Mesenchymal stem cell (in vitro differentiated cells and primary cell): ENCODE results near the gene ZNF296.

Experiments
- DNase-seq: peaks from one replicate; pipeline ENCODE4 v3.0.0-alpha.2; 2013
- H2AFZ ChIP-seq: one replicate; pipeline ENCODE4 v1.6.1; 2013; ENCODE audit warnings: low read depth, mild to moderate bottlenecking, control low read depth, inconsistent platforms, low read length, moderate library complexity
- H2AK5ac ChIP-seq: 2 replicates; pipeline ENCODE4 v1.6.1; 2013; ENCODE audit warnings: low read length, moderate library complexity, mild to moderate bottlenecking, inconsistent platforms; ENCODE audit not compliant: severe bottlenecking
- H2BK120ac ChIP-seq: one replicate; pipeline ENCODE4 v1.6.1; 2013; ENCODE audit warnings: low read depth, mild to moderate bottlenecking, inconsistent platforms, low read length, moderate library complexity
- H2BK12ac ChIP-seq, 2 experiments: one replicate each; pipeline ENCODE4 v1.6.1; 2013; ENCODE audit warnings: inconsistent platforms in 2 of 2, low read length in 2 of 2, mild to moderate bottlenecking in 2 of 2, moderate library complexity in 2 of 2, control low read depth in 1 of 2
- H2BK15ac ChIP-seq: one replicate; pipeline ENCODE4 v1.6.1; 2013; ENCODE audit warnings: mild to moderate bottlenecking, low read depth, inconsistent platforms; ENCODE audit not compliant: poor library complexity, severe bottlenecking
- H2BK5ac ChIP-seq: 2 replicates; pipeline ENCODE4 v1.6.1; 2013; ENCODE audit warnings: low read depth, mild to moderate bottlenecking, low read length, control low read depth, inconsistent platforms; ENCODE audit not compliant: poor library complexity, severe bottlenecking
- H3K14ac ChIP-seq, 2 experiments: one replicate each; pipeline ENCODE4 v1.6.1; 2013; ENCODE audit warnings: inconsistent platforms in 2 of 2, low read length in 2 of 2, control low read depth in 1 of 2, mild to moderate bottlenecking in 1 of 2, moderate library complexity in 1 of 2
- H3K18ac ChIP-seq, 2 experiments: one replicate each; pipeline ENCODE4 v1.6.1; 2013; ENCODE audit warnings: inconsistent platforms in 2 of 2, low read length in 2 of 2, control low read depth in 1 of 2, low read depth in 1 of 2, mild to moderate bottlenecking in 1 of 2
- H3K23ac ChIP-seq, 2 experiments: one replicate each; pipeline ENCODE4 v1.6.1; 2013; ENCODE audit warnings: inconsistent platforms in 2 of 2, low read length in 2 of 2, mild to moderate bottlenecking in 2 of 2, moderate library complexity in 2 of 2, control low read depth in 1 of 2
- H3K27ac ChIP-seq: 2 replicates; pipeline ENCODE4 v1.5.1; 2013; ENCODE audit warnings: mild to moderate bottlenecking, moderate library complexity, low read length, control low read depth, inconsistent platforms; ENCODE audit not compliant: poor library complexity, severe bottlenecking
- H3K27me3 ChIP-seq, 2 experiments: 2 replicates each; pipeline versions ENCODE4 v1.6.1 to v1.7.0; 2013; ENCODE audit warnings: low read length in 2 of 2, mild to moderate bottlenecking in 2 of 2, moderate library complexity in 2 of 2, control low read depth in 1 of 2, inconsistent platforms in 1 of 2; ENCODE audit not compliant: control insufficient read depth in 1 of 2, insufficient read depth in 1 of 2
- H3K36me3 ChIP-seq, 2 experiments: 2 replicates each; pipeline versions ENCODE4 v1.6.1 to v1.7.0; 2013; ENCODE audit warnings: low read length in 2 of 2, control low read depth in 1 of 2, inconsistent platforms in 1 of 2, low read depth in 1 of 2, mild to moderate bottlenecking in 1 of 2; ENCODE audit not compliant: insufficient read depth in 2 of 2, control insufficient read depth in 1 of 2
- H3K4ac ChIP-seq, 2 experiments: one replicate each; pipeline ENCODE4 v1.6.1; 2013; ENCODE audit warnings: inconsistent platforms in 2 of 2, low read length in 2 of 2, mild to moderate bottlenecking in 2 of 2, moderate library complexity in 2 of 2, control low read depth in 1 of 2, low read depth in 1 of 2
- H3K4me1 ChIP-seq: 2 replicates; pipeline ENCODE4 v1.6.1; 2013; ENCODE audit warnings: low read depth, low read length, control low read depth; ENCODE audit not compliant: control insufficient read depth, insufficient read depth
- H3K4me2 ChIP-seq: 2 replicates; pipeline ENCODE4 v1.6.1; 2013; ENCODE audit warnings: low read length, mild to moderate bottlenecking, inconsistent platforms; ENCODE audit not compliant: poor library complexity, severe bottlenecking
- H3K4me3 ChIP-seq, 2 experiments: 2 replicates each; pipeline versions ENCODE4 v1.5.1 to v1.7.0; 2013; ENCODE audit warnings: low read length in 2 of 2, mild to moderate bottlenecking in 2 of 2, control low read depth in 1 of 2, low read depth in 1 of 2; ENCODE audit not compliant: insufficient read depth in 1 of 2
- H3K79me1 ChIP-seq: replicated peaks from 2 replicates; pipeline ENCODE4 v1.6.1; 2013; ENCODE audit warnings: mild to moderate bottlenecking, control low read depth, low read length, inconsistent platforms; ENCODE audit not compliant: poor library complexity, severe bottlenecking
- H3K9ac ChIP-seq: 2 replicates; pipeline ENCODE4 v1.7.0; 2013; ENCODE audit warnings: mild to moderate bottlenecking, low read length, moderate library complexity
- H3K9me3 ChIP-seq: 2 replicates; pipeline ENCODE4 v1.7.0; 2013; ENCODE audit warnings: mild to moderate bottlenecking, low read length; ENCODE audit not compliant: control insufficient read depth
- H4K8ac ChIP-seq: one replicate; pipeline ENCODE4 v1.6.1; 2013; ENCODE audit warnings: inconsistent platforms, mild to moderate bottlenecking, low read length, moderate library complexity
- H4K91ac ChIP-seq: one replicate; pipeline ENCODE4 v1.6.1; 2013; ENCODE audit warnings: mild to moderate bottlenecking, low read length, inconsistent platforms
- WGBS: methylation state at CpG from one replicate; pipeline ENCODE4 v1.1.7; 2013; ENCODE audit warnings: mixed read lengths; 5-methylcytosine and 5-hydroxymethylcytosine counted together

Gene ZNF296

DNA sequence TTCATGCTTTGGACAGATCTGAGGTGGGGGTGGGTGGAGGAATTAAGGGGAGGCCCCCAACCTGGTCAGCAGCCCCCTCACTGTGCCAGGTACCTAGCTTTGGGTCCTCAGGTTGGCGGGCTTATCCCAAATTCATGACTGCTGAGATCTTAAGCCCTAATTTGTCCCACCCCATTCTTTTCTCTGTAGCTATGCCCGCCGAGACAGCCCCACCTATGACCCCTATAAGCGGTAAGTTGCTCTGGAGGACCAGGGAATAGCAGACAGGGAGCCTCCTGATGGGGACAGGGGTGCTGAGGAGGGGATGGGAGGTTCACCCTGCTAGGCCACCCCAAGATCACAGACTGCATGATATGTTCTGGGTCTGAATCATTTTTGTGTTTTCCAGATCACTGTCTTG, 14.3 kb downstream of the ZNF296 start:
- peaks cover 45% of the 10 kb centered on the region for H3K79me1 ChIP-seq
- no peak overlapping the region for H2BK5ac ChIP-seq
- H3K4me1 ChIP-seq: peaks cover 10% of the 10 kb centered on the region
- no peak overlapping the region for H3K4me3 ChIP-seq
- no peak overlapping the region for H3K18ac ChIP-seq
- no peaks in the 10 kb centered on the region for H3K9me3 ChIP-seq
- H2BK120ac ChIP-seq: no peak overlapping the region
- no peak overlapping the region for H4K8ac ChIP-seq
- H4K91ac ChIP-seq: no peak overlapping the region
- no peak overlapping the region for H3K14ac ChIP-seq
- no peak overlapping the region for H3K4ac ChIP-seq
- WGBS: 100% methylated on average over 4 of the region's 4 CpGs
- no peak overlapping the region for H2BK15ac ChIP-seq
- no peak overlapping the region for H3K23ac ChIP-seq
- peaks cover 84 to 91% of the 10 kb centered on the region in 2 experiments for H3K36me3 ChIP-seq
- no peak overlapping the region for H3K4me2 ChIP-seq
- no peak overlapping the region for H3K9ac ChIP-seq
- no peak overlapping the region for H2AFZ ChIP-seq
- no peak for DNase-seq
- H2AK5ac ChIP-seq: no peak overlapping the region
- no peak overlapping the region for H3K27ac ChIP-seq
- no peaks in the 10 kb centered on the region for H3K27me3 ChIP-seq
- H2BK12ac ChIP-seq: no peak overlapping the region

DNA sequence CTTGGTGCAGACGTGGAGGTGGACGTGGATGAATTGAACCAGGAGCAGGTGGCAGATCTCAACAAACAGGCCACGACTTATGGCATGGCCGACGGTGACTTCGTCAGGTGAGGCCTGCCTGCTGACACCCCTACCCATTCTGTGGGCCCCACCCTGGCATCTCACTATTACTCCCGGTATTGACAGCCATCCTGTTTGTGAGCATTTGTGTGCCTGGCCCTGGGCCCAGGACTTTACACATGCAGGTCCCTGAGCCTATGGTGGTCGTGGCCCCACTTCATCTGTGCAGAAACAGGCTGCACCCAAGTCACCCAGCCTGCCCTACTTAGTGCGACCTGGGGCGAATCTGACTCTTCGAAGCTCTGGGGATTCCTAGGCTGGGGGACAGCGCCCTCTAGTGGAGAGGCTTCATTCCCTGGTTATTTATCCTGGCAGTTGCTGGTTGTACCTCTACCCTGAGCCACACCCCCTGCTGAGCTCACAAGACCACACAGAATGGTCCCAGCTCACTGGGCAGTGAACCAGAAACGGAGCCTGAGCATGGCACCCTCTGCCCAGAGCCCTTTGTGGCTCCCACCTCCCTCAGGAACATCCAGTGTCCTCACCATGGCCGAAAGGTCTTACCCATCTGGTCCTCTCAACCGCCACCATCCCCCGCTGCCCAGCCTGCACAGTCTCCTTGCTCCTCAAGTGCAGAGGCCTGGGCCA, 16.9 kb downstream of the ZNF296 start:
- Histone ChIP-seq H3K9me3 (no peaks in the 10 kb centered on the region), H2BK120ac (no peak overlapping the region), H2AK5ac (no peak overlapping the region), H4K91ac (no peak overlapping the region), H3K4me2 (no peak overlapping the region), H2BK5ac (no peak overlapping the region), H3K14ac (no peak overlapping the region), H3K23ac (no peak overlapping the region), H3K27me3 (no peaks in the 10 kb centered on the region), H3K4me3 (no peak overlapping the region), H4K8ac (no peak overlapping the region), H3K4me1 (peaks cover 10% of the 10 kb centered on the region), H3K36me3 (peaks cover 90 to 92% of the 10 kb centered on the region in 2 experiments), H2AFZ (no peak overlapping the region), H3K27ac (no peak overlapping the region), H2BK12ac (no peak overlapping the region), H3K79me1 (peaks cover 58% of the 10 kb centered on the region), H3K18ac (no peak overlapping the region), H2BK15ac (no peak overlapping the region), H3K9ac (peak overlapping the region; percentile 28), H3K4ac (no peak overlapping the region)
- 74% methylated on average over 16 of the region's 16 CpGs for WGBS
- peak; percentile 84 for DNase-seq

DNA sequence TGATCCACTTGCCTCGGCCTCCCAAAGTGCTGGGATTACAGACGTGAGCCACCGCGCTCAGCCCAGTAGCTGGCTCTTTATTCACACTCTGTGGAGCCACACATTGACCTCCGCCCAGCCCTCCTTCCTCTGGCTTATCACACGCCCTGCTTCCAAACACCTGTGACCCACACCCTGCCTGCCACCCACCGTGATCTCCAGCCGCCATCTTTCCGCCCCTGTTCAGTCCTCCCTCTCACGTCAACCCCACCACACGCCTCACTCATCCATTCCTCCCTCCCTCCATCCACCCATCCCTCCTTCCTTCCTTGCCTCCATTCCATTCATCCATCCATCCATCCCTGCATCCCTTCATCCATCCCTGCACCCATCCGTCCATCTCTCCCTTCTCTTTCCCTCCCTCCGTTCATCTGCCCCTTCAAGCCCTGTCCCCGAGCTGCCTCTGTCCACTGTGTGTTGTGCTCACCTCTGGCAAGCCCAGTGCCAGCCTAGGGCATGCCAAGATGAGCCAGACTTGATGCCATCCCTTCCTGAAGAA, 17.6 kb downstream of the ZNF296 start:
- no peak for DNase-seq
- H3K4me2 ChIP-seq: no peak overlapping the region
- H2BK120ac ChIP-seq: no peak overlapping the region
- H3K18ac ChIP-seq: no peak overlapping the region
- no peak overlapping the region for H3K27ac ChIP-seq
- no peak overlapping the region for H2BK5ac ChIP-seq
- WGBS: 92% methylated on average over 14 of the region's 14 CpGs
- peaks cover 91 to 94% of the 10 kb centered on the region in 2 experiments for H3K36me3 ChIP-seq
- no peaks in the 10 kb centered on the region for H3K27me3 ChIP-seq
- no peak overlapping the region for H3K9ac ChIP-seq
- H2BK12ac ChIP-seq: peak overlapping the region in 1 of 2 experiments; percentile 35
- H3K23ac ChIP-seq: no peak overlapping the region
- no peak overlapping the region for H2AK5ac ChIP-seq
- no peak overlapping the region for H3K14ac ChIP-seq
- H3K4me3 ChIP-seq: no peak overlapping the region
- no peak overlapping the region for H4K91ac ChIP-seq
- no peak overlapping the region for H2BK15ac ChIP-seq
- H3K4ac ChIP-seq: no peak overlapping the region
- peaks cover 59% of the 10 kb centered on the region for H3K79me1 ChIP-seq
- H2AFZ ChIP-seq: no peak overlapping the region
- no peak overlapping the region for H4K8ac ChIP-seq
- H3K4me1 ChIP-seq: peaks cover 10% of the 10 kb centered on the region
- no peaks in the 10 kb centered on the region for H3K9me3 ChIP-seq

DNA sequence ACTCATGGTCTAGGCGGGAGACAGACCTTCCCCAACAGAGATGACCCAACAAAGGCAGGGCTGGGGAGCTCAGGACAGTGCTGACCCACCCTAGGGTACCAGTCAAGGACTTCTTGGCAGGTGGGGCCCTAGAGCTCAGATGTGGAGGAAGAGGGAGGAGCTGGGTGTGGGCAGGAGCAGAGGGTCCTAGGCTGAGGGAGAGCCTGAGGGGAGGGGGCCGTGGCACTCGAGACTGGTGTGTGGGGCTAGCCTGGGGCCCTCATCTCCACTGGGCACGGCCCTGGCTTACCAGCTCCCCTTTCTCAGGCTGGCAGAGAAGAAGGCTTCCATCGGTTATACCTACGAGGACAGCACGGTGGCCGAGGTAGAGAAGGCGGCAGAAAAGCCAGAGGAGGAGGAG, 18.8 kb downstream of the ZNF296 start:
- no peak overlapping the region for H2BK15ac ChIP-seq
- H3K27ac ChIP-seq: no peak overlapping the region
- no peak overlapping the region for H2BK120ac ChIP-seq
- H3K79me1 ChIP-seq: peaks cover 66% of the 10 kb centered on the region
- H2BK5ac ChIP-seq: no peak overlapping the region
- no peak overlapping the region for H2AFZ ChIP-seq
- no peak overlapping the region for H3K14ac ChIP-seq
- H3K4ac ChIP-seq: no peak overlapping the region
- H3K23ac ChIP-seq: no peak overlapping the region
- H3K18ac ChIP-seq: no peak overlapping the region
- no peaks in the 10 kb centered on the region for H3K9me3 ChIP-seq
- no peak overlapping the region for H2AK5ac ChIP-seq
- no peak overlapping the region for H3K9ac ChIP-seq
- WGBS: 90% methylated on average over 9 of the region's 9 CpGs
- peaks cover 92% of the 10 kb centered on the region in 2 experiments for H3K36me3 ChIP-seq
- no peaks in the 10 kb centered on the region for H3K27me3 ChIP-seq
- H3K4me2 ChIP-seq: no peak overlapping the region
- no peak for DNase-seq
- no peak overlapping the region for H4K91ac ChIP-seq
- H4K8ac ChIP-seq: no peak overlapping the region
- no peak overlapping the region for H3K4me3 ChIP-seq
- H3K4me1 ChIP-seq: peaks cover 10% of the 10 kb centered on the region
- no peak overlapping the region for H2BK12ac ChIP-seq
